GM10266 (cell line): ENCODE measurements around the gene SMAD7.

Experiments
- DNase-seq: peaks from one replicate; pipeline ENCODE4 v3.0.0; 2012; ENCODE audit errors: extremely low spot score
- TF ChIP-seq, protein P1 (sequence below): IDR thresholded peaks from 2 replicates; pipeline ENCODE4 v1.5.1; 2012; ENCODE audit warnings: mild to moderate bottlenecking, low read depth; ENCODE audit not compliant: control insufficient read depth, insufficient read depth; ENCODE audit errors: missing control alignments

Gene SMAD7

DNA sequence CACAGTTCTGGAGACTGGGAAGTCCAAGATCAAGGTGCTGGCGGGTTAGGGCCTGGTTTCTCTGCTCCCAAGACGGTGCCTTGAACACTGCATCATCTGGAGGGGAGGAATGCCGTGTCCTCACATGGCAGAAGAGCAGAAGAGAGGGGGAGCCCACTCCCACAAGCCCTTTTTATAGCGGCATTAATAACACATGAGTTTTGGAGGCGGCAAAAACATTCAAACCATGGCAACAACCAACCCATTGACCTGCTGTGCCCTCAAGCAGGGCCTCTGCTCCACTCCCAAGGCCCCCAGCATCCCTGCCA, 62.0 kb downstream of the SMAD7 start:
- TF ChIP-seq, protein P1, sequence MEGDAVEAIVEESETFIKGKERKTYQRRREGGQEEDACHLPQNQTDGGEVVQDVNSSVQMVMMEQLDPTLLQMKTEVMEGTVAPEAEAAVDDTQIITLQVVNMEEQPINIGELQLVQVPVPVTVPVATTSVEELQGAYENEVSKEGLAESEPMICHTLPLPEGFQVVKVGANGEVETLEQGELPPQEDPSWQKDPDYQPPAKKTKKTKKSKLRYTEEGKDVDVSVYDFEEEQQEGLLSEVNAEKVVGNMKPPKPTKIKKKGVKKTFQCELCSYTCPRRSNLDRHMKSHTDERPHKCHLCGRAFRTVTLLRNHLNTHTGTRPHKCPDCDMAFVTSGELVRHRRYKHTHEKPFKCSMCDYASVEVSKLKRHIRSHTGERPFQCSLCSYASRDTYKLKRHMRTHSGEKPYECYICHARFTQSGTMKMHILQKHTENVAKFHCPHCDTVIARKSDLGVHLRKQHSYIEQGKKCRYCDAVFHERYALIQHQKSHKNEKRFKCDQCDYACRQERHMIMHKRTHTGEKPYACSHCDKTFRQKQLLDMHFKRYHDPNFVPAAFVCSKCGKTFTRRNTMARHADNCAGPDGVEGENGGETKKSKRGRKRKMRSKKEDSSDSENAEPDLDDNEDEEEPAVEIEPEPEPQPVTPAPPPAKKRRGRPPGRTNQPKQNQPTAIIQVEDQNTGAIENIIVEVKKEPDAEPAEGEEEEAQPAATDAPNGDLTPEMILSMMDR: no peak
- DNase-seq: no peak

DNA sequence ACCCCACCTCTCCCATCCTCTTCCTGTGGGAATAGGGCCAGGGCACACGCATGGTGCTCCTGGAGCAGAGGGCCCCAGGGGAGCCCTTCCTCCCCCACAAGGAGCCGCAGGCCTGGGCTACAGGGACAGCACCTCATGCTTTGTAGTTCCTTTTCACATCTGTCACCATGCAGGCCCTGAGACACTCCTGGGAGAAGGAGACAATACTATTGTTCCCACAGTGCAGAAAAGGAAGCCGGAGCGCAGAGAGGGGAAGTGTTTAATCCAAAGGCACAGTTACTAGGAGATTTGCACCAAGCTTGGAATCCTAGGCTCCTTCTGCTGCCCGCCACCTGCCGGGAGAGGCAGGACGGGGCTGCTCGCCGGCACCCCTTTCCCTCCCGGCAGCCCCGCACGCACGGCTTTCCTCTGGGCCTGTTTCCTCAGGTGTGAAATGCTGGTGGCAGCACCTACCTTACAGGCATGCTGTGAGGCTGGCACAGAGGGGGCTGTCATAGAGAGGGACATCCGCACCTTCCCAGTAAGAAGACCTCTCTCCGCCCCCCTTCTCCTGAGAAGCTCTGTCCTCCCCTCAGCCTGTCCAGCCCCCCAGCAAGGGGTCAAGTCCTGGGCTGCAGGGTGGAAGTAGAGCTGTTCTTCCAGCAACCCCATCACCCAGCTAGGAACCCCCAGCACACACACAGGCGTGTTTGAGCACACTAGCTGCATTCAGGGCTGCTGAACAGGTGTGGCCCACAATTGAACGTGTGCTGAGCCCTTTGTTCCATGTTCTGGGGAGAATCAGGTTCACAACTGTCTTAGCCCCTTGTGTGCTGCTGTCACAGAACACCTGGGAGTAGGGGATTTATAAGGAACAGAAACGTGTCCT, 62.6 kb downstream of the SMAD7 start:
- TF ChIP-seq, protein P1: no peak
- no peak for DNase-seq

DNA sequence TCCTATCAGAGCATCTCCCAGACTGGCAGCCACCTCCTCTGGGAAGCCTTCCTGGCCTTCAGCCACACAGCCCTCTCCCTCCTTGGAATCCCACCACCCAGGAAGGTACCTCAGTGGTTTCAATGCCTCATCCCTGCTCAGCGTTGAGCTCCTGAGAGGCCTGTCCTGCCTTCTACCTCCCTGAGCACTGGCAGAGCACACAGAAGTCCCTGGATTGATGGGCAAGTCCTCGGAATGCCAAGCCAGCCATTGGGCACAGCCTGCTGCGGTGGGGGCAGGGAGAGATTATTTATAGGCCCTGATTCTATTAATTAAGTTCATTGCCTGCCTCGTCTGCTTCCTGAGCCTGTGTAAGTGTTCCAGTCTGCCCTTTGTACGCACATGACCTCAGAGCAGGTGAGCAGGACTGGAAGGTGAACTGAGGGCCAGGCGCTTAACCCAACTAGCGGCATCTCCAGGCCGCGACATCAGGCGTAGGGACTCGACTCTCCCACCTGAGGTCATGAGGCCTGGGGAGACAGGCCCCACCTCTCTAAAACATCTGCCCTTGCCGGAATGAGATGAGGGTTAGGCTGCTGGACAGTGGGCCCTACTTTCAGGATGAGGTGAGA, 63.4 kb downstream of the SMAD7 start:
- DNase-seq: no peak
- TF ChIP-seq, protein P1: no peak

DNA sequence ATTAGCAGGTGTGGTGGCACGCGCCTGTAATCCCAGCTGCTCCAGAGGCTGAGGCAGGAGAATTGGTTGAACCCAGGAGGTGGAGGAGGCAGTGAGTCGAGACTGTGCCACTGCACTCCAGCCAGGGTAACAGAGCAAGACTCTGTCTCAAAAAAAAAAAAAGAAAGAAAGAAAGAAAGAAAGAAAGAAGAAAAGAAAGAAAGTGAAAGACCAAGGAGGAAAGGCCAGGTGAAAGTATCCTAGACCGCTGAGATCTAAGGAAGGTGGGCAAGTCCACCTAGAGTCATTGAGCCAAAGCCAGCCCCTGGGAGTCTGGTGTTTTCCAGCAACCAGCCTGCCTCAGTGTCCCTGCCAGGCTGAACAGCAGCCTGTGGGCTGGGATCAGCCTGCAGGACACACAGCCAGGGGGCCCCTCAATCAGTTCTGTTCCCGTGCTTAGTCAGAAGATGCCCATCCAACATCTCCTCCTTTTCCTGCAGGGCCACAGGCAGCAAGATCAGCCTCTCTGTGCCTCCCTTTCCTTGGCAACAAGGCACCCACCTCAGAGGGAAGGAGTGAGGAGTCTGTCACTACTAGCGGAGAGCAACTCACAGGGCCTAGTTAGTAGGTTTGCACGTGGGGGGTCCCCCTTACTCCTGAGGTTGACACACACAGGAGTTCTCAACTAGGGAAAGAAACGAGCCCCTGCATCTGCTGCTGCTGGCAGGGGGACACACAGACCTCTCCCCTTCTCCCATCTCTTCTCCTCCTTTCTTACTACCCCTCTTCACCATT, 64.1 kb downstream of the SMAD7 start:
- DNase-seq: no peak
- TF ChIP-seq, protein P1: no peak

DNA sequence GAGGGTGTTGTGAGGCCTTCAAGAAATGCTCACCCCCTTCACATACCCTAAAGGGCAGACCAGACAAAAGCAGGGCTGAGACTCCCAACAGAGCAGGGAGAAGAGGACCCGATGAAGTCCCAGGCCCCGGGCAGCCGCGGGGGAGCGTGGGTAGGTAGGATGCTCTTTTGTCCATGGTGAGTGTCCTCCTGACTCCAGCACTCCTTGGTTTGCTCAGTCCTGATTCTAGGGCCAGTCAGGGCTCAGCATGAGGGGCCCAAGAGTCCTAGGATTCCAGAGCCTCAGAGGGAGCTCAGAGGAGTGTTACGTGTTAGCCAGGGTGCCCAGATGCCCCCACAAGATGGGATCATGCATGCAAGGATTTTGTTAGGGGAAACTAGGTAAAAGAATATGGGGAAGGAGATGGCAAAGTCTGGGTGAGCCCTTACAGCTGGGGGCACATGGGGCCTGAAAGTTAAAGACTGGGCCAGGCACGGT, 64.8 kb downstream of the SMAD7 start:
- DNase-seq: no peak
- TF ChIP-seq, protein P1: no peak

DNA sequence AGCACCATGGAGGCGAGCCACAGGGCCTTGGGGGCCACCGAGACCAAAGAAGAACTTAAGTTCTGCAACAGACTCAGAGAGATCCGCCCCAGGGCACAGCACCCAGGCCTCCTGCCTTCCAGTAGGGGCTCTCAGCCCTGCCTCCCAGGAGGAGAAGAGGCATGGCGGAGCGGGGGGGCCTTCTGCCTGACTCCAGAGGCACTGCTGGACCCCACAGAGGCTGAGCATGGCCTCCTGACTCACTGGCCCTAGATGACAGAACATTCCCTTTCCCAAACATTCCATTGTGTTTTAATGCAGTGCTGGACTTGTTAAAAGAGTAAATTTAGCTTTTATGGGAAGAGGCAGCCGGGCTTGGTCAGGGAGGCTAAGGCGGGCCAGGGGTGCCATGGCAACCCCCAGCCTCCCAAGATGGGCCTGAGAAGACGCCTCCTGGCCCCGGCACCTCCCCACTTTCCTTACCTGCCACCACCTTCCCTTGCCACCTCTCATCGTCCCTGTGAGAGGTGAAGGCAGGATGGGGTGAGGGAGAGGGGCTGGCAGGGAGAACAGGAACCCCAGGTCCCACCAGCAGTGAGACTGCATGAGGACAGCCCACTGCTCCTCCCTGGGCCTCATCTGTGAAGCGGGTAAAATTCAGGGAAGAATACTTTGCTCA, 65.4 kb downstream of the SMAD7 start:
- no peak for DNase-seq
- TF ChIP-seq, protein P1: no peak
